Left lung (tissue), 10 donors: ENCODE results near the gene SGPP1. TPM values are rescaled to one million over a fixed set of nuclear protein-coding genes. Genes with fewer than 3 reads are reported as not detected.

Experiments used
- ATAC-seq: fragments of 200-7000 bp; cut with Tn5 transposase; one replicate; pipeline ENCODE4 v1.9.1; 2020; ENCODE audit warnings: moderate library complexity
- DNase-seq, 4 donors: peaks; one replicate each; pipeline ENCODE4 v3.0.0-alpha.2; 2013 to 2020
- H3K27ac ChIP-seq, 2 donors: fragments of 200-600 bp; sonication (generic) in 1 of 2; one replicate each; pipeline versions ENCODE4 v1.5.0 to v1.8.0; 2020 to 2021
- H3K27me3 ChIP-seq, 2 donors: fragments of 200-600 bp; sonication (generic) in 1 of 2; one replicate each; pipeline versions ENCODE4 v1.5.0 to v1.8.0; 2020 to 2021
- H3K36me3 ChIP-seq, 2 donors: fragments of 200-600 bp; sonication (generic) in 1 of 2; one replicate each; pipeline versions ENCODE4 v1.5.0 to v1.8.0; 2020 to 2021
- H3K4me1 ChIP-seq, 2 donors: fragments of 200-600 bp; one replicate each; pipeline ENCODE4 v1.8.0; 2021
- H3K4me3 ChIP-seq, 2 donors: fragments of 200-600 bp; sonication (generic) in 1 of 2; one replicate each; pipeline versions ENCODE4 v1.5.0 to v1.8.0; 2020 to 2021; ENCODE audit warnings: mild to moderate bottlenecking in 1 of 2
- H3K9me3 ChIP-seq, 2 donors: fragments of 200-600 bp; sonication (generic) in 1 of 2; one replicate each; pipeline versions ENCODE4 v1.5.0 to v1.8.0; 2020 to 2021
- CTCF ChIP-seq, 2 donors: fragments of 200-600 bp; sonication (generic) in 1 of 2; IDR thresholded peaks; one replicate each; pipeline versions ENCODE4 v1.5.0 to v1.8.0; 2021; ENCODE audit warnings: antibody characterized with exemption in 2 of 2
- intact Hi-C, 2 donors: fragments of 100-400 bp; cut with DNase I; formaldehyde crosslinking; loops; one replicate each; pipeline versions ENCODE4 v1.11.2 to v1.14.2; 2022
- polyA plus RNA-seq, 6 donors: library from polyadenylated mRNA; unstranded; fragments of 120-200 nt; gene quantifications; one replicate each; pipeline ENCODE4 v1.2.1, GENCODE V29; 2013; ENCODE audit not compliant: insufficient read length in 6 of 6
- total RNA-seq, 2 donors: library from RNA; stranded (reverse); fragmentation: NEBNext Ultra II Directional; extraction: Animal tissue kit (Norgen Biotek cat#: 25700); gene quantifications; one replicate each; pipeline ENCODE4 v1.2.1, GENCODE V29; 2021
- donor health status: DM: no; HTN: yes; CAD: no.
- donor health status: DM: no; HTN: no; CAD: no.

The SGPP1 gene
- total and polyA plus RNA-seq, 8 donors = 19.4 to 26.3 (median 21.5) TPM

- TF ChIP-seq CTCF (IDR thresholded peaks at IDR 0.05) = no peak
- intact Hi-C loops = no loop called here
- no peak for ATAC-seq
Observed at GRCh38 chr14:63745858-63746425, 18.1 kb upstream of the SGPP1 start.

GRCh38 chr14:63745272-63745671 is 17.4 kb upstream of the SGPP1 start:
- Histone ChIP-seq H3K27me3 (no peaks in the 10 kb centered on the region), H3K36me3 (no peaks in the 10 kb centered on the region)

More at GRCh38 chr14:63745858-63746425, 18.1 kb upstream of the SGPP1 start:
- H3K36me3 ChIP-seq = no peaks in the 10 kb centered on the region
- DNase-seq = peak in 1 of 4 donors; percentile 44
- H3K27ac ChIP-seq = no peak overlapping the region
- H3K4me3 ChIP-seq = no peak overlapping the region
- H3K9me3 ChIP-seq = no peaks in the 10 kb centered on the region
- no peaks in the 10 kb centered on the region for H3K4me1 ChIP-seq
- no peaks in the 10 kb centered on the region for H3K27me3 ChIP-seq

GRCh38 chr14:63737582-63738006 is 9.7 kb upstream of the SGPP1 start:
- no peaks in the 10 kb centered on the region for H3K36me3 ChIP-seq
- DNase-seq (no peak), ATAC-seq (no peak)
- H3K4me3 ChIP-seq = no peak overlapping the region
- H3K27ac ChIP-seq = no peak overlapping the region
- no peaks in the 10 kb centered on the region for H3K27me3 ChIP-seq
- H3K4me1 ChIP-seq = no peaks in the 10 kb centered on the region
- no peaks in the 10 kb centered on the region for H3K9me3 ChIP-seq
- no peak for TF ChIP-seq CTCF (IDR thresholded peaks at IDR 0.05)
- intact Hi-C loops = no loop called here

More at GRCh38 chr14:63745272-63745671, 17.4 kb upstream of the SGPP1 start:
- no peak overlapping the region for H3K4me3 ChIP-seq
- DNase-seq = no peak
- intact Hi-C loops = no loop called here
- H3K4me1 ChIP-seq = no peaks in the 10 kb centered on the region
- TF ChIP-seq CTCF (IDR thresholded peaks at IDR 0.05) = no peak
- H3K27ac ChIP-seq = no peak overlapping the region
- no peaks in the 10 kb centered on the region for H3K9me3 ChIP-seq
- ATAC-seq = no peak

- H3K4me3 ChIP-seq = no peak overlapping the region
- TF ChIP-seq CTCF (IDR thresholded peaks at IDR 0.05) = no peak
- ATAC-seq = no peak
- H3K27me3 ChIP-seq = no peaks in the 10 kb centered on the region
- no peaks in the 10 kb centered on the region for H3K36me3 ChIP-seq
- intact Hi-C loops = no loop called here
- no peaks in the 10 kb centered on the region for H3K4me1 ChIP-seq
- no peak overlapping the region for H3K27ac ChIP-seq
- DNase-seq = no peak
- no peaks in the 10 kb centered on the region for H3K9me3 ChIP-seq
Observed at GRCh38 chr14:63735720-63736119, 7.9 kb upstream of the SGPP1 start.

- ATAC-seq (no peak), DNase-seq (no peak)
- Histone ChIP-seq H3K4me1 (peaks cover 7 to 16% of the 10 kb centered on the region in 2 donors), H3K36me3 (no peaks in the 10 kb centered on the region), H3K4me3 (no peak overlapping the region), H3K9me3 (no peaks in the 10 kb centered on the region), H3K27me3 (peaks cover 0 to 5% of the 10 kb centered on the region in 2 donors), H3K27ac (no peak overlapping the region)
- intact Hi-C loops = no loop called here
- TF ChIP-seq CTCF (IDR thresholded peaks at IDR 0.05) = no peak
Observed at GRCh38 chr14:63730659-63731058, 2.8 kb upstream of the SGPP1 start.
